Nucleus accumbens (tissue), 56 donors: ENCODE results near the gene CHL1.

Experiments
- DNase-seq, 56 donors: peaks; one replicate each; lab custom pipeline; 2025; lab: John Stamatoyannopoulos, UW

CHL1 gene

DNA sequence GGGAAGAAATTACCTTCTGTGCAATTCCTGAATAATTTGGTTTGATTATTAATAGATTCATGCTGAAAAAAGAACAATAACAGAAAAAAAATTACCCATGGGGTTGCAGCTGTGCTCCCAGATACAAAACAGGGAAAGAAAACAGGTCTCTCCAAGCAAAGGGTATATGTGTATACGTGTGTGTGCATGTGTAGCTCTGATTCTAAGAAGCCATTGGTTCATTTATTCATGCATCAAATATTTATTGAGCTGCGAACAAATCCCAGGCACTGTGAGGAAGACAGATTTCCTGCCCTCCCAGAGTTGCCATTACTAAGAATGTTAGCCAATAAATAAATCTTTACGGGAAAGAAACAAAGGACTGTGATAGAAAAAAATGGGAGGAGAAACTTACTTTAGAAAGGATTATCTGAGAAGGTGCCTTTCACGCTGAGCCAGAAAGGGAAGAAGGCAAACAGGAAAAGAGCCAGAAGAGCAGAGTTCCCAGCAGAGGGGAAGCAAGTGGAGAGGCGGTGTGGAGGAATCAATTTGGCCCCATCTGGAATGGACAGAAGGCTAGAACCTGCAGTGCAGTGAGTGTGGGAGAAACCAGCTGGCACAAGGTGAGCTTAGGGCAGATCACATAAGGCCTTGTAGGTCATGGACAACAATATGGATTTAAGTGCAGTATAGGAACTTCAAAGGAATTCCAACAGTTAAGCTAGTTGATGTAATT lies 20.7 kb downstream of the CHL1 start:
- DNase-seq: no peak

DNA sequence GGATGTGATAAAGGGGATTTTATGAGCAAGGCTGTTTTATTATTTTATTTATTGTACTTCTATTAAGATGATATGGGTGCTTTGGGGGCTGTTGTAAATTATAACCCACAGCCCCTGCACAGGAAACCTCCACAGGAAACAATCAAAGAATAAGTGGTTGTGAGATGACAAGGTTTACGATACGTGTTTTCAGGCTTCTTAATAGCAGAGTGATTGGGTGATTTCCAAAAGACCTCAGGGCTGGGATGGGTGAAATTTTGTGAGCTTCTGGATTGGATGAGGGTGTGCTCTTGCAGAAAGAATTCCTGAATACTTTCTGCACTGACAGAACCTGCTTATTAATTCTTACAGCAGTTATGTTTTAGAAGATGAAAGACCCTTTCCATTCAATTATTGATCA lies 21.4 kb downstream of the CHL1 start:
- no peak for DNase-seq

DNA sequence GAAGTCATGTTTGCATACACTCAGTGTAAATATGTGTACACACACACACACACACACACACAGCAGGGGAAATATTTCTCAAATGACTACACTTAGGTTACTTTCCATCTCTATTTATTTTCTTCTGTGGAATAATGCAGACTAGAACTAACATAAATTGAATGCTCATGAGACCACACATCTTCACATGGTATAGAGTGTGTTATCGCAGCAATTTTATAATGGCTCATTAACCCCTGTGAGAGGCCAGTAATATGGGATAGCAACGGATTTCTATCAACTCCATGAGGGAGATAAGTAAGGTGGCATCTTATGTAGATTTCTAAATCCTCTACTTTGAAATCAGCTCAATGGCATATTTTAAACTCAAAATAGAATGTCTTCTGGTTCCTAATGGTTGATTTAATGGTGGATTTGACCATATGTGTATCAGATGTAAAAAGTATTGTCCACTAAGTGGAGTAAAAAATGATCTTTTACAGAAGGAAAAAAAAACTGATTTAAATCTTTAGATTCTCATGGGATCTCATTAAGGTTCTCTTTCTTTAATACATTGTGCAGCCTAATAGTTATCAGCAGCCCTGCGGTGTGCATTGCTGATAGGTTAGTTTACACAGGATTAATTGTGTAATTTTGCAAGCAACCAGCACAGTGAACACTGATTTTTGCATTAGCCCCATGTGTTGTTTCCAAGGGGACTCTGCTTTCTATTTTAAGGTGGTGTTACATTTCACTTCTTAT lies 32.0 kb downstream of the CHL1 start:
- no peak for DNase-seq

DNA sequence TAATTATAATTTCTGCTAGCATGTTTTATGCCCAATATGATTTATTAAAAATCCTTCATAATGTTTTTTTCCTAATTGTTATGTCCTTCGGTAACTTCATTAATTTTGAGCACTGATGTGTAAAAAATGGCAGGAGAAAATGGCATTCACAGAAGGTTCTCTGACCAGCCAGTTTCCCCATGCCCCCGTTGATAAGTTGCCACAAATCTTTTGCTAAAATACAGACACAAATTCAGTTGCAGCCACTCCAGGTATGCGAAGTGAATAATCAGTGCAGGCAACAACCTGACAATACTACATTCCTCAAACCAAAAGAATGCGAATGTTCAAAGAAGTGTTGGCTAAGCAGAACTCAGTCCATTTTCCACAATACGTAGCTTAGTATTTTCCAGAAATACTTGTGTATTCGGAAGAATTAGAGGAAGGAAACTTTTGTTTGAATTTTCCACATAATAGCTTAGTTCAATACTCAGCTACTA lies 32.7 kb downstream of the CHL1 start:
- no peak for DNase-seq

DNA sequence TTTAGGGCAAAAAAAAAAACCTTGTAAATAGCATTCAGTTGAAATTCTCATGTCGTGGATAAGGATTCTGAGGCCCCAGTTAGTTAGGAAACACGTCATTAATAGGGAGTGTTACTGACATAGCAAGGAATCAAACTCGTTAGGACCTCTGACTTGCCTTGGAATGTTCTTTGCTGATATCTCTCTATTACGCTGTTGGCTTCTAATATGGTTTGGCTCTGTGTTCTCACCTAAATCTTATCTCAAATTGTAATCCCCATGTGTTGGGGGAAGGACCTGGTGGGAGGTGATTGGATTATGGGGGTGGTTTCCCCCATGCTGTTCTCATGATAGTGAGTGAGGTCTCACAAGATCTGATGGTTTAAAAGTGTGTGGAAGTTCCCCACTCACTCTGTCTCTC lies 40.3 kb downstream of the CHL1 start:
- DNase-seq: no peak

DNA sequence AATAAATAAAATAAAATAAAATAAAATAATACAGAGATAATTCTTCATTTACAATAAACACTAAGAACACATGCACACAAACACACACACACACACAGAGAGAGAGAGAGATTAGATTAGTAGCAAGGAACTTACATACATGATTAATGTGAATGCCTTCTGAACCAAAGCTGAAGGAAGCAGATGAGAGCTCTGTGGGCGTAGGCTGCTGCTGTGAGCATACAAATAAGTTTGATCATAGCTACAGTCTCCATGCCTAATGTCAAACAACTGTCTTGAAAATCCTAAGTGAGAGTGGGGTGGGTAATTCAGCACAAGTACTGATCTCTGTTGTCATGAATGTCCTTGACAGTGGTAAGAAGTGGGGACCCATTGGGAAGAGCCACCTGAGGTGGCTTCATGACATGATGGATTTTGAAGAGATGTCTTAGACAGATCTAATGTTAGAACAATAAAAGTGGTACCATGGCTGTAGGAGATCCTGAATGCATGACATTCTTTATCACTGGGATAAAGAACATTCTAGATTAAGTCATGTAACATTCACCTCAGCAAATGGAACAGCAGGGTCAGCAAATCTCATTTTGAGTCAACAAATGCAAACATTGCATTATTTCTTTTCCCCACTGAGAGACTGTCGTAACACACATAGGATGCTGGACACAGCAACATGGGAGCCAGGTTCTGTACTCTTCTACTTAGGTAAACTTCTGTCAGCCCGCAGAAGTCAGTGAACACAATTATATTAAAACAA lies 46.2 kb downstream of the CHL1 start:
- peak in 9 of 56 donors; percentile 1 to 24 (median 5) for DNase-seq

DNA sequence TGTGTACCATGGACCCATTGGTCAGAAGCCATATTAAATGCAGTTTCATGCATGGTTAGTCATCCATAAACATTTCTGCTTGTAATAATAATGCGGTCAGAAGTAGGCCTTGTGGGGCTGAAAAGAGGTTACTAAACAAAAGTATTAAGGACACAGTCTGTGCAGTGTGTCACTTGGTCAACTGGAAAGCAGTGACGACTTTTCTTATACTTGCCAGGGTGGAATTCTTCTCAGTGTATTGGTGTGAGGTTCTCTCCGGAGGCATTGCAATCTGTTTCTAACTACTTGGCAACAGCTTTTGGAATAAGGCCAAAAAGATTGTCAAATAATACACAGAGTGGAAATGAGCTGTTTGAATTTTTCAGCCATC lies 46.8 kb downstream of the CHL1 start:
- DNase-seq: peak in 1 of 56 donors; percentile 7

DNA sequence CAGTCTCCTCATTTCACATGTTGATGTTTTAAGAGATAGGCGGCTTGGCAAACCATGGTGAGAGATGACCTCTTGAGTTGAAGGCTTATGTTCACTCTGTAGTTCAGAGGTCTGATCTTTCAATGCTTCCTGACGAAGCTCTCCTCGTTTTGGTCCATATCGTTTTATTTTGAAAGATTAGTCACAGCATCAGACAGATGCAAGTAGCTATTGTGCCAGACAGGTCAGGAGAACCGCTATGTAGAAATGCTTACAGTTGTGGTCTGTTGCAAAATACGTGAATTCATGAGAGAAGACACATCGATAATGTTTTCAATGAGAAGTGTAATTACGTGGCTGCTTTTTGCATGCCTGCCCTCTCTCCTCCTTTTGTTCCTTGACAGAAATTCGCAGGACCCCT lies 47.5 kb downstream of the CHL1 start:
- no peak for DNase-seq

DNA sequence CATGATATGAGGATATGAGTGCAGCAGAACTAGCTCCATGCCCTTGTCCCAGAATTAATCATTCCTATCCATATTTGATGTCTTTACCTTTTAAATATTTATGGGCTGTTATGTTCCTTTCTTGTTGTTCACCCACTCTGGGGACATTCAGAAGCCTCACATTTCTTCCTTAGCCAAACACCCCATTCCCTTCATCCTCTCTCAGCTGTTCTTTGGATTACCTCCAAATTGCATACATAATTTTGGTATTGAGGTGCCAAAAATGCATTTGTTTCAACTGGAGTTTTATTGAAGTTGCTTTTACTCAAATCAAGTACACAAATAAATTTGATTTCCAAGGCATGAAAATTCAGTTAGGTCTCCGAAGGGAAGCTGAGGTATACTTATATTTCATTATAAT lies 51.4 kb downstream of the CHL1 start:
- DNase-seq: no peak

DNA sequence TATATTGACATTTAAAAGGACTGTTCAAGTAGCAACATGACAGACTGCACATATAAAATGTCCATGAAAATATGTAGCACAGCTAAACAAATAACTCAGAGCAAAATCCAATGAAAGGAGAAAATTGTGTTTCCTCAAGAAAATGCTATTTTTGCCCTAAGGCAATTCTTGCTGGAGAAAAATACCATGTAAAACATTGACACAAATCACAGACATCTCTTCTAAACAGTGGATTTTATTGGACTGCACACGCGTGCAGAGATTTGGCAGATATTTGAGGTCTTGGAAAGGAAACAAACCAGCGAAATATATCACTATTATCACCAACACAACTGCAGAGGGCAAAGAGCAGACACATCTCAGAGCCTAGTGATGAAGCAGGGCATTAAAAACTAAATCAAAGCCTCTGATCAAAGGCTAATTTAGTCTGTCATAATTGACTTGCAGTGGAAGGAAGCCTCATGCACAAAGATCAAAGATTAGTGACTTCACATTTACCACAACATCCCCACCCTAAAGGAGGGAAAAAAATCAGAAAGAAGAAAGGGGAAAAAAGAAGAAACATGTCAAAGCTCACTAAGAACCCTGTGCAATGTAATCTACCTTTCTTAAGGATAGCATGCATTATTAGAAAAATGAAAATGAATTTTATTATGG lies 52.4 kb downstream of the CHL1 start:
- DNase-seq: no peak

DNA sequence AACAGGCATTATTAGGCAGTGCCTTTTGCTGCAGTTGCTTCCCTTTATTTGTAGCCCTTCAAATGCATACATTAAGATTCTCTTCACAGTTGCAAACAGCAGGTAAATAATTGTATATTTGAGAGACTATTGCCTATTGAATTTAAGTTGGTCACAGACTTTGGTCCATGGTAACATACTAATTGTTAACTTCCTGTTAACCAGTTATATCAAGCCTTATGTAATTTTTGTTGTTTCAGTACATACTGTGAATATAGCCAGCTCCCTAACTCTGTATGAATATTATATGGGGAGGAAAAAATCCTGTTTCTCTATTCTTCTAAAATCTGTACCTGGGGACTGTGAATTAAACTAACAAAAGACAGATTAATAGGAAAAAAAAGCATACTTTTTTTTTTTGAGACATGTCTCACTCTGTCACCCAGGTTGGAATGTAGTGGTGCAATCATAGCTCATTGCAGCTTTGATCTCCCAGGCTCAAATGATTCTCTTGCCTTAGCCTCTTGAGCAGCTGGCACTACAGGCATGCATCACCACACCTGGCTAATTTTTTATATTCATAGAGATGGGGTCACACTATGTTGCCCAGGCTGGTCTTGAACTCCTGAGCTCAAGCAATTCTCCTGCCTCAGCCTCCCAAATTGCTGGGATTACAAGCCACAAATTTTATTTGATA lies 53.2 kb downstream of the CHL1 start:
- no peak for DNase-seq

DNA sequence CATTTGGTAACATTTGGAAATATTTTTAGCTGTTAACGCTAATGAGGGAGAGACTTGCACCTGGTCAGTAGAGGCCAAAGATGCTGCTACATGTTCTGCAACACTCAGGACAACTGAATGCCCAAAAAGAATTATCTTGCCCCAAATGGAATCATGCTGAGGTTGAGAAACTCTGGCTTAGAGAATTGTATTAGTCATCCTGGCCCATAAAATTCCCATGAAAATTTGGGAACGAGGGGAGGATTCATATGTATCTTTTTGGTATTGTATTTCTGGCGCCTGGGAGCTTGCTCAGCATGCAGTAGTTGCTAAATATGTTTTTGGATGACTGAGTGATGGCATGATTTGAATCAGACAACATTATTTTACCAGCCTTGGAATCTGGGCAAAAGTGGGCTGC lies 59.9 kb downstream of the CHL1 start:
- DNase-seq: no peak

DNA sequence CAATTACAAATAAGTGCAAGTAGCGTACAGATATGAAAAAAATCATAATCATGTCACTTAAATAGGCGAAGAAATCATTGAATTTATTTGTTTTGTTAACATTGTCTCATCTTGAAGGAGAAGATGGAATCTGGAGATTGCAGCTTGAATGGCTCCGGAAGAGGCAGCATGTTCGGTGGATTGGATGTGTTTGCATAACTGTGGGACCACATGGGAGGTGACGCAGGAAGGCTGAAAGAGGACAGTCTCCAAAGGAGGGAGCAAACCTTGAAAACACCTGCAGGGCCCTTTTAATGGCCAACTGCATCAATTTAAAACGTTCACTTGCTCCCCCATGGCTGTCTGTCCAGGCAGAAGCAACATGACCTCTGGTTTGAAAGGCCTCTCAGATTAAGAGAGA lies 61.3 kb downstream of the CHL1 start:
- no peak for DNase-seq

DNA sequence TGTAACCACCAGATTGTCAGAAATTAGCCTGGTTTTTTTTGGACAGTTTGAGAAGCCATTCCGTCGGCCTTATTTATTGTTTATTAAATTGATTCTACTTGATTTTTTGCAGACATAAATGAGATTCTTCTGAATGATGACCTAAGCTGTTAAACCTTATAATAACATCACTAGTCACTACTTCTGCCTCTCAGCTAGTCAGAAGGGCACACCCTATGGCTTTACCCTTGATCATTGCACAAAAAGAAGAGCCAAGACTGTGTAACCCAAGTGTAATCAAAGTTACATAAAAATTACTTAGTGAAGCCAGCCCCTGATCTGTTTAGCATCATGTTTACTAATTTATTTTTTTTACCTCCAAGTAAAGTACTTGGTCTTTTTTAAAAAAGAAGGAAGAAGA lies 64.3 kb downstream of the CHL1 start:
- no peak for DNase-seq

DNA sequence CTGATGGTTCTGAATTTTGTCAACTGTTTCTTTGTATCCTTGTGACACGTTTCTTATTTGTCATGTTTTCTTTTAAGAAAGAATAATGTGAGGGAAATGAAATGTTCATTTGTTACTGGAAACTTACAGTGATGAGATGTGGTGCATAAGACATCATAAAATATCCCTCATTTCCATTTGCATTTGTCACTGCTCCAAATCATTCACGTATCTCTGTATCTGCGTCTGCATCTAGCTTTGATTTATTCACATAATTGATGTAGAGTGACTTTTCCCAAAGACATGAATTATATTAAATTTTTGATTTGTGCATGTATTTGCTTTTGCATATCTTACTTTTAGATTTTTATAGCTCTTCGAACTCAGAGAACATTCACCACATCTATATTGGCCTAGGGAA lies 66.8 kb downstream of the CHL1 start:
- no peak for DNase-seq

DNA sequence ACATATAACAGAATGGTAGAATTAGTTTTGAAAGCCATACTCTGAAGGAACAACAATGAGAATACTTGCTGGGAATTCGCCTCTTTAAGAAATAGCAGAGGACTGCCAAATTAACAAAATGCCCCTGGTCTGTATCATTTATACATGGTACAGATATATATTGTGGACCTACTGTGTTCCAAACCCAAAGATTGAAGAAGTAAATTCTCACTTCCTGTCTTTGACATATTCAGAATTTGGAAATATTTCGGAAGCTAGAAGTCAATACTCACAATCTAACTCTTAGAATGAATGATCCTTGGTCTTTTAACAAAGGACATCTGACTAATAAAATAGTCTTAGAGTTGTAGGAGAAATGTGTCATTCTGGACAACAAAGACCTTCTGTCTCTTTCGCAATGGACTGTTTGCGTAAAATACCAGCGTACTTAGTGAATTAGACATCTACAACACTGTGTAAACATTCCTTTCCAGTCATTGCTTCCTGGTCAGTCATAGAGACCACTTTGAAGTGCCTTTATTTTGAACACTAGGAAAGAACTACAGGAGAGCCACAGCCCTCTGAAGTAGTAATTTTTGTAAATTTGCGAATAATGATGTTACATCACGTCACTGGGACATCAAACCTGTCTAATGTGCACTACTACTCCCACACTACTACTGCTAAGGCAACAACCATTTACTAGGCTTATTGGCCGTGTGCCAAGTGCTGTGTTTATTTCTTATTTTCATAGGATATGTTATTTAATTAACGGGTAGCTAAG lies 68.0 kb downstream of the CHL1 start:
- no peak for DNase-seq

DNA sequence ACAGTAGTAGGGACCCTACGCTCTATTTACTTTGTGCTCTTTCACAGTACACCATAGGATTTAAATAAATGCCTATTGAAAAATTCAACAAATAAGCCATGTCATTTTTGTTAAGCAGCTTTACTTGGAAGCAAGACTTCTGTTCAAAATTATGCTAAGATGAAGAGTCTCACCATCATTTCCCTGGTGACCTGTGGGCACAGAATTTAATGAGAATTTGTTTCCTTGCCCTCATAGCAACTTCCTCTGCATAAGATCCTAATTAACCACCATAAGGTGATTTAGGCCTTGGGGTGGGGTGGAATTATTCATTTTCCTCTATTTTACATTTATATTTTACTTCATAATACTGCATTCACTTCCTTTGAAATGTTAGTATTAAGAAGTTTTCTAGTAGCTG lies 70.5 kb downstream of the CHL1 start:
- DNase-seq: no peak

DNA sequence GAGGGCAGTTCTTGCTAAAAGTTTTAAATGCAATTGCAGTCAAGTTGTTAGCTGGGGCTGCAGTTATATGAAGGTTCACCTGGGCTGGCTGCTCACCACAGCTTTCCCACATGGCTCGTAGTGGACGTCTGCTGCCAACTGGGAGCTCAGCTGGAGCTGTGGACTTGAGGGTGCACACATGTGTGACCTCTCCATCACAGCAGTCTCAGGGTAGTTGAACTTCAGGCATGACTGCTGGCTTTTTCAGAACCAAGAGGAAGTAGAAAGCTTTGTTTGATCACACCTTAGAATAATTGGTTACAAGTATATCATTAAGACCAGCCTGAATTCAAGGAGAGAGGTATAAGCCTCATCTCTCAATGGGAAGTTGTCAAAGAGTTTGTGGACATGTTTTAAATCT lies 74.1 kb downstream of the CHL1 start:
- no peak for DNase-seq

DNA sequence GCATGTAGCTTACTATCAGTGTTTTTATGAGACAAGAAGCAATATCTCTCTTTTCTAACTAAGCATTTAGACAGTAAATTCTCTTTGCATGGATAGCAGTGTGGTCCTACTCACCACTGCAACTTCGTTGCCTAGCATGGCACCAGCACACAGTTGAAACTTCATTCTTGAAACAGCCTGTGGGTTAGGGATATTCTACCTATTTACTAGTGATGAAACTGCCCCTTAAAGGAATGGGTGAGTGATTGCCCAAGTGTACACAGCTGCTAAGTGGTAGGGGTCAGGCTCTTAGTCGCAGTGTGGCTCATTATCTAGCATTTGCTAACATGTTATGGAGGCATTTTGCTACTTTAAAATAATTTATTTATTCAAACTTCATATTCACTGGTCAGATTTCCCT lies 78.4 kb downstream of the CHL1 start:
- no peak for DNase-seq

DNA sequence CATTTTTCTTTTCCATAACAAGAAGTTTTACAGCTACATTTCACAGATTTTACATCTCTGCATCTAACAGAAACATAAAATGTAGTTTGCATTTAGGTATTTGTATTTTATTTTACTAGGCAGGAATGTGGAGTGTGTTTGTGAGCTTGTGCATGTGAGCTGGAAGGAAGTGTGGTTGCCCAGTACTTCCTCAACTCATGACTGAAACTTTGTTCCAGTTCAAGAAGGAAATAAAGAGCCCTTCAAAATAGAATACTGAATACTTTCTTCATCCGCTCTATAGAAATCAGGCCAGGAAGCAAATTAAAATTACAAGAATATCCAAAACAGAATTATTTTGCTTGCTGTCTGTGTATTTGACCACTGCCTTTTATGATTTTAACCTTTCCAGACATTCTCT lies 81.3 kb downstream of the CHL1 start:
- DNase-seq: peak in 2 of 56 donors; percentile 0 to 11
